ENCODE results near the gene CEP41.

The CEP41 gene

GRCh38 chr7:130359276-130359857, 81.4 kb downstream of the CEP41 start:
- Histone ChIP-seq H3K4me1 (ENCODE audit: control insufficient read depth, insufficient read depth, low read length) (peaks cover 14% of the 10 kb centered on the region), H3K9me3 (ENCODE audit: control insufficient read depth in 2 of 2, low read length in 2 of 2) (no peaks in the 10 kb centered on the region), H3K27me3 (ENCODE audit: control insufficient read depth in 1 of 2, insufficient read depth in 2 of 2, low read length in 2 of 2) (no peaks in the 10 kb centered on the region), H3K9ac (ENCODE audit: low read length in 2 of 2) (no peak overlapping the region), H3K36me3 (ENCODE audit: control insufficient read depth in 2 of 2, insufficient read depth in 2 of 2, low read length in 2 of 2) (no peaks in the 10 kb centered on the region), H3K4me3 (ENCODE audit: low read length in 2 of 2) (no peak overlapping the region), H3K27ac (ENCODE audit: low read length) (no peak overlapping the region)

GRCh38 chr7:130358471-130358870, 82.3 kb downstream of the CEP41 start:
- no peak overlapping the region for H3K4me3 ChIP-seq (ENCODE audit: low read length in 2 of 2)
- H3K9me3 ChIP-seq (ENCODE audit: control insufficient read depth in 2 of 2, low read length in 2 of 2) = no peaks in the 10 kb centered on the region
- H3K9ac ChIP-seq (ENCODE audit: low read length in 2 of 2) = no peak overlapping the region
- H3K27ac ChIP-seq (ENCODE audit: low read length) = no peak overlapping the region
- H3K27me3 ChIP-seq (ENCODE audit: control insufficient read depth in 1 of 2, insufficient read depth in 2 of 2, low read length in 2 of 2) = no peaks in the 10 kb centered on the region
- H3K4me1 ChIP-seq (ENCODE audit: control insufficient read depth, insufficient read depth, low read length) = peaks cover 14% of the 10 kb centered on the region
- H3K36me3 ChIP-seq (ENCODE audit: control insufficient read depth in 2 of 2, insufficient read depth in 2 of 2, low read length in 2 of 2) = no peaks in the 10 kb centered on the region

GRCh38 chr7:130356876-130357611, 83.8 kb downstream of the CEP41 start:
- Histone ChIP-seq H3K9me3 (ENCODE audit: control insufficient read depth in 2 of 2, low read length in 2 of 2) (no peaks in the 10 kb centered on the region), H3K27ac (ENCODE audit: low read length) (peak overlapping the region; percentile 69), H3K4me1 (ENCODE audit: control insufficient read depth, insufficient read depth, low read length) (peaks cover 18% of the 10 kb centered on the region), H3K4me3 (ENCODE audit: low read length in 2 of 2) (no peak overlapping the region), H3K36me3 (ENCODE audit: control insufficient read depth in 2 of 2, insufficient read depth in 2 of 2, low read length in 2 of 2) (no peaks in the 10 kb centered on the region), H3K9ac (ENCODE audit: low read length in 2 of 2) (no peak overlapping the region), H3K27me3 (ENCODE audit: control insufficient read depth in 1 of 2, insufficient read depth in 2 of 2, low read length in 2 of 2) (no peaks in the 10 kb centered on the region)

- Histone ChIP-seq H3K27ac (ENCODE audit: low read length) (peak overlapping the region; percentile 69), H3K4me1 (ENCODE audit: control insufficient read depth, insufficient read depth, low read length) (peaks cover 19% of the 10 kb centered on the region), H3K36me3 (ENCODE audit: control insufficient read depth in 2 of 2, insufficient read depth in 2 of 2, low read length in 2 of 2) (no peaks in the 10 kb centered on the region), H3K27me3 (ENCODE audit: control insufficient read depth in 1 of 2, insufficient read depth in 2 of 2, low read length in 2 of 2) (no peaks in the 10 kb centered on the region), H3K9ac (ENCODE audit: low read length in 2 of 2) (no peak overlapping the region), H3K4me3 (ENCODE audit: low read length in 2 of 2) (no peak overlapping the region), H3K9me3 (ENCODE audit: control insufficient read depth in 2 of 2, low read length in 2 of 2) (no peaks in the 10 kb centered on the region)
Measured at GRCh38 chr7:130356121-130356875, 84.5 kb downstream of the CEP41 start.

GRCh38 chr7:130353196-130353595, 87.6 kb downstream of the CEP41 start:
- Histone ChIP-seq H3K9me3 (ENCODE audit: control insufficient read depth in 2 of 2, low read length in 2 of 2) (no peaks in the 10 kb centered on the region), H3K27ac (ENCODE audit: low read length) (no peak overlapping the region), H3K27me3 (ENCODE audit: control insufficient read depth in 1 of 2, insufficient read depth in 2 of 2, low read length in 2 of 2) (no peaks in the 10 kb centered on the region), H3K4me1 (ENCODE audit: control insufficient read depth, insufficient read depth, low read length) (peaks cover 19% of the 10 kb centered on the region), H3K9ac (ENCODE audit: low read length in 2 of 2) (no peak overlapping the region), H3K4me3 (ENCODE audit: low read length in 2 of 2) (no peak overlapping the region), H3K36me3 (ENCODE audit: control insufficient read depth in 2 of 2, insufficient read depth in 2 of 2, low read length in 2 of 2) (no peaks in the 10 kb centered on the region)

GRCh38 chr7:130352194-130353074, 88.4 kb downstream of the CEP41 start:
- H3K4me3 ChIP-seq (ENCODE audit: low read length in 2 of 2) = no peak overlapping the region
- no peaks in the 10 kb centered on the region for H3K36me3 ChIP-seq (ENCODE audit: control insufficient read depth in 2 of 2, insufficient read depth in 2 of 2, low read length in 2 of 2)
- H3K9ac ChIP-seq (ENCODE audit: low read length in 2 of 2) = no peak overlapping the region
- peaks cover 19% of the 10 kb centered on the region for H3K4me1 ChIP-seq (ENCODE audit: control insufficient read depth, insufficient read depth, low read length)
- peak overlapping the region; percentile 31 for H3K27ac ChIP-seq (ENCODE audit: low read length)
- no peaks in the 10 kb centered on the region for H3K9me3 ChIP-seq (ENCODE audit: control insufficient read depth in 2 of 2, low read length in 2 of 2)
- no peaks in the 10 kb centered on the region for H3K27me3 ChIP-seq (ENCODE audit: control insufficient read depth in 1 of 2, insufficient read depth in 2 of 2, low read length in 2 of 2)

- no peak overlapping the region for H3K4me3 ChIP-seq (ENCODE audit: low read length in 2 of 2)
- H3K36me3 ChIP-seq (ENCODE audit: control insufficient read depth in 2 of 2, insufficient read depth in 2 of 2, low read length in 2 of 2) = no peaks in the 10 kb centered on the region
- H3K9me3 ChIP-seq (ENCODE audit: control insufficient read depth in 2 of 2, low read length in 2 of 2) = no peaks in the 10 kb centered on the region
- H3K4me1 ChIP-seq (ENCODE audit: control insufficient read depth, insufficient read depth, low read length) = peaks cover 15% of the 10 kb centered on the region
- H3K27ac ChIP-seq (ENCODE audit: low read length) = no peak overlapping the region
- no peak overlapping the region for H3K9ac ChIP-seq (ENCODE audit: low read length in 2 of 2)
- no peaks in the 10 kb centered on the region for H3K27me3 ChIP-seq (ENCODE audit: control insufficient read depth in 1 of 2, insufficient read depth in 2 of 2, low read length in 2 of 2)
Measured at GRCh38 chr7:130351791-130352090, 89.1 kb downstream of the CEP41 start.

- Histone ChIP-seq H3K36me3 (ENCODE audit: control insufficient read depth in 2 of 2, insufficient read depth in 2 of 2, low read length in 2 of 2) (no peaks in the 10 kb centered on the region), H3K4me3 (ENCODE audit: low read length in 2 of 2) (peak overlapping the region in 1 of 2 donors; percentile 22), H3K27ac (ENCODE audit: low read length) (no peak overlapping the region), H3K9me3 (ENCODE audit: control insufficient read depth in 2 of 2, low read length in 2 of 2) (no peaks in the 10 kb centered on the region), H3K9ac (ENCODE audit: low read length in 2 of 2) (no peak overlapping the region), H3K4me1 (ENCODE audit: control insufficient read depth, insufficient read depth, low read length) (peaks cover 9% of the 10 kb centered on the region), H3K27me3 (ENCODE audit: control insufficient read depth in 1 of 2, insufficient read depth in 2 of 2, low read length in 2 of 2) (no peaks in the 10 kb centered on the region)
Measured at GRCh38 chr7:130350945-130351790, 89.6 kb downstream of the CEP41 start.

GRCh38 chr7:130349911-130350782, 90.7 kb downstream of the CEP41 start:
- H3K4me3 ChIP-seq (ENCODE audit: low read length in 2 of 2) = no peak overlapping the region
- H3K27ac ChIP-seq (ENCODE audit: low read length) = no peak overlapping the region
- no peak overlapping the region for H3K9ac ChIP-seq (ENCODE audit: low read length in 2 of 2)
- H3K4me1 ChIP-seq (ENCODE audit: control insufficient read depth, insufficient read depth, low read length) = peaks cover 6% of the 10 kb centered on the region
- H3K36me3 ChIP-seq (ENCODE audit: control insufficient read depth in 2 of 2, insufficient read depth in 2 of 2, low read length in 2 of 2) = no peaks in the 10 kb centered on the region
- H3K27me3 ChIP-seq (ENCODE audit: control insufficient read depth in 1 of 2, insufficient read depth in 2 of 2, low read length in 2 of 2) = no peaks in the 10 kb centered on the region
- no peaks in the 10 kb centered on the region for H3K9me3 ChIP-seq (ENCODE audit: control insufficient read depth in 2 of 2, low read length in 2 of 2)
